Measurements from ENCODE around the gene PNMA8B. TPM values are rescaled to one million over a fixed set of nuclear protein-coding genes. Genes with fewer than 3 reads are reported as not detected.

Gene PNMA8B
- total RNA-seq, 1 donor from 2014 or later, result 0.89 TPM

DNA sequence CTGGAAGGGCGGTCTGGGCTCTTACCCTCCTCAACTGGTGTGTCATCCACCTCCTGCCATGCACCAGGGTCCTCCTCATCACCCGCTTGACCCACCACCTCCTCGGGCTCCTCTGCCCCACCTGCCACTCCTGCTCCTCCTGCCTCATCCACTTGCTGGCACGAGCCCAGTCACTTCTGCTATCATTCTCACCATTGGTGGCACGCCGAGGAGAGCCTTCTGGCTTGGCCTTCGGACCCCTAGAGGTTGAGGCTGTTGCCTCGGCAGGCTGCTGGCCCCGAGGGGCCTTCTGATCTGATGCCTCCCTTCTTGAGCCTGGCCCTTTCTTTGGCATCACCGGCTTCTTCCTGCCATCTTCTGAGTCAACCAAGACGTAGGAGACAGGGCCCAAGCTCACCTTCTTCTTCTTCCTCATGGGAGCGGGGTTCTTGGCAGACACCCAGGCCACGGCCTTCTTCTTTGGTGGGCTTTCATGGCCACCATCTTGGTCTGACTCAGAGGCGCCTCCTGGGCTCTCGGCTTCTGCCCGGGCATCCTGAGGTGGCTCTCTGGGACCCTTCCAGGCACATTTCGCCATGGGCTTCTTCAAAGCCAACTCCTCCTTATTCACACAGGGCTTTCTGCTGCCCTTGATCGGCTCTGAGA is 26.0 kb downstream of the PNMA8B start:
- DNase-seq, result no peak
- intact Hi-C loops (cut with micrococcal nuclease), result no loop called here
- ATAC-seq, result no peak

DNA sequence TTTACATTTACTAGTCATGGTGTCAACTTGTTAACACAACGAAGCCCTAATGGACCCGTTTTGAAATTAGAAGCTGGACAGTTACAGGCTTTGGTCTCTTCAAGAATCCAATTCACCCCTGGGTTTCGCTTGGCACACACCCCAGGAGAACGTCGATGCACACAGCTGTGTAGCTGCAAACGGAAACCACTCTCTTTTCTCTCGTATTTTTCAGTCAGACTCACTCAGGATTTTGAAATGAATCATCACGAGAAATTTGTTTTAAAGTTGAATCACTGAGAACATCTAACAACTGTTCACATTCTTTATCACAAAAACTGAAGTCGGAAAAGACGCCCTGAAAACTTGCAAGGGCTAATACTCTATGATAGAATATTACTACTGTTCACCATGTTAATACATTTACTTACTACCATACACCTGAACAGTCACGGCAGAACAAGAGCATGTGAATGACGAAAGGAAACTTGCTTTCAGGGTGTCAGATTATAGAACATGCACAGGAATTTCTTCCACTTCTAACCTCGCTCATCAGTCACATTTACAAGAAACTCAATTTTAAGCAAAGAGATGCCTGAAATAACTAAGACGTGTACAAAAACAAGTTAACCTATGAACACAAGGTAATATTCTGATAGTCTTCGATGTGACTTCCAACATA is 29.0 kb downstream of the PNMA8B start:
- peak; percentile 64 for DNase-seq
- intact Hi-C loops (cut with micrococcal nuclease), result no loop called here
- peak; percentile 25 for ATAC-seq

DNA sequence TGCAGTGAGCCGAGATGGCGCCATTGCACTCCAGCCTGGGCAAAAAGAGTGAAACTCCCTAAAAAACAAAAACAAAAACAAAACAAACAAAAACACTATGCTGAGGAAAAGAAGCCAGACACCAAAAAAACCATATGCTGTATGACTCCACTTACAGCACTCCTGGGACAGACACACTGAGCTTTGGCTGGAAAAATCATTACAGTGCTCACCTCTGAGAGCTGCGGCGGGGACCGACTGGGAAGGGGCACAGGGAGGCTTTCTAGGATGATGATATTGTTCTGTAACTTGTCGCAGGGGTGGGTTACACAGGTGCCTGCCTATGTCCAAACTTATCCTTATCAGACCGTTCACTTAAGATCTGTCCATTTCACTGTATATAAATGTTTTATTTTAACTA is 32.2 kb downstream of the PNMA8B start:
- intact Hi-C loops (cut with micrococcal nuclease), result no loop called here
- DNase-seq (no peak), ATAC-seq (no peak)

DNA sequence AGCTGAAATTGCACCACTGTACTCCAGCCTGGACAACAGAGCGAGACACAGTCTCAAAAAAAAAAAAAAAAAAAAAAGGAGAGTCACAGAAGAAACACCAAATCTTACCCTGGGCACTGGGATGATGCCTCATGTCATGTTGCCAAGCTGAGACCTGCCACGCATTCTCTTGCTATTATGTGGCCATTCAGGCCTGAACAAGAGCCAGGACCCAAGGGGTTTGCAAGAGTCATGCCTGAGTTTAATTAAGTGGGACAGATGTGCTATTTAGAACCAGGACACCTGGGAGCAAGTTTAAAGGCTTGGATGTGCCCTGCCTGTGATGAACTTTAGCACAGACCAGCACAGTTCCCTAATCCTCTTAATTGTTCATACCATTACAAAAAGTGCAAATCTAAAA is 34.1 kb downstream of the PNMA8B start:
- intact Hi-C loops (cut with micrococcal nuclease), result no loop called here
- DNase-seq (no peak), ATAC-seq (no peak)

DNA sequence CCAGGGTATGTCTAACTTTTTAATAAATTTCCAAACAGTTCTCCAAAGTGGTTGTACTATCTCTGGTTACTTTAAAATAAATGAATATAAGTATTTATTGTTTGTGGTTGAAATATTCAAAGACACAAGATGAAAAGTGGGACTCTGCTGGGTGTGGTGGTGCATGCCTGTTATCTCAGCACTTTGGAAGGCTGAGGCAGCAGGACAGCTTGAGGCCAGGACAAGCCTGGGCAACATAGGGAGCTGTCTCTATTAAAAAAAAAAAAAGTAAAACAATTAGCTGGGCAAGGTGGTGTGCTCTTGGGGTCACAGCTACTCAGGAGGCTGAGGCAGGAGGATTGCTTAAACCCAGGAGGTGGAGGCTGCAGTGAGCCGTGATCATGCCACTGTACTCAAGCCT is 34.7 kb downstream of the PNMA8B start:
- ATAC-seq, result no peak
- intact Hi-C loops (cut with micrococcal nuclease), result no loop called here
- no peak for DNase-seq

DNA sequence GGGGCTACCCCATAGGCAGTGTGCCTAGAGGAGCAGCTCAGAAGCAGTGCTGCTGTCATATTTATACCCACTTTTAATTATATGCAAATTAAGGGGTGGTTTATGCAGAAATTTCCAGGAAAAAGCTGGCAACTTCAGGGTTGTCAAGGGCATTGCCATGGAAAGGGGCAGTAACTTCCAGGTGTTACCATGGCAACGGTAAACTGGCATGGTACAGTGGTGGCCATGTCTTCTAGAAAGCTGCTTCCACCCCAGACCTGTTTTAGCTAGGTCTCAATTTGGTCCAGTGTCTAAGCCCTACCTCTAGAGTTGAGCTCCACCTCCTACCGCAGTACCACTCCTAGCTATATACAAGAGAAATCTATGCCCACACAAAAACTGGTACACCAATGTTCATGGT is 35.6 kb downstream of the PNMA8B start:
- DNase-seq (no peak), ATAC-seq (no peak)
- intact Hi-C loops (cut with micrococcal nuclease), result no loop called here

DNA sequence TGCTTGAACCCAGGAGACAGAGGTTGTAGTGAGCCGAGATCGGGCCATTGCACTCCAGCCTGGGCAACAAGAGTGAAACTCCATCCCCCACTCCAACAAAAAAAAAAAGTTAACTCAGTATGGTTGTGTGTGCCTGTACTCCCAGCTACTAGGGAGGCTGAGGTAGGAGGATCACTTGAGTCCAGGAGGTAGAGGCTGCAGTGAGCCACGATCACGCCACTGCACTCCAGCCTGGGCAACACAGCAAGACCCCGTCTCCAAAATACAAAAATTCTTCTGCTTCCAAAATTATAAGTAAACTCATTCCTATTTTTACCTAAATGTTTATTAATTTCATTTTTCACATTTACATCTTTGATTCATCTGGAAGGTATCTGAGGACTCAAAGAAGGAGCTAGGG is 38.7 kb downstream of the PNMA8B start:
- intact Hi-C loops (cut with micrococcal nuclease), result no loop called here
- ATAC-seq, result no peak
- no peak for DNase-seq

DNA sequence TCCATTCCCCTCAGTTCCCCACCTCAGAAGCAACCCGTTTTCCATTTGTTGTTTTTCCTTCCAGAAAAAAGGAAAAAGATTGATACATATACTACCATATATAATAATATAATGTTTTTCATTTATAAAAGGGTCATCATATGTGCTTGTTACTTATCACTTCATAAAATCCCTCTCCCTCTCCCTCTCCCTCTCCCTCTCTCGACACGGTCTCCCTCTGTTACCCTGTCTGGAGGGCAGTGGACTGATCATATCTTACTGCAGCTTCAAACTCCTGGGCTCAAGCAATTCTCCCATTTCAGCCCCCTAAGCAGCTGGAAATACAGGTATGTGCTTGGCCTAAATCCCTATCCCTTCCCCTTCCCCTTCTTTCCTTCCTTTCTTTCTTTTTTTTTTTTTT is 41.4 kb downstream of the PNMA8B start:
- ATAC-seq, result no peak
- intact Hi-C loops (cut with micrococcal nuclease), result no loop called here
- DNase-seq, result no peak

DNA sequence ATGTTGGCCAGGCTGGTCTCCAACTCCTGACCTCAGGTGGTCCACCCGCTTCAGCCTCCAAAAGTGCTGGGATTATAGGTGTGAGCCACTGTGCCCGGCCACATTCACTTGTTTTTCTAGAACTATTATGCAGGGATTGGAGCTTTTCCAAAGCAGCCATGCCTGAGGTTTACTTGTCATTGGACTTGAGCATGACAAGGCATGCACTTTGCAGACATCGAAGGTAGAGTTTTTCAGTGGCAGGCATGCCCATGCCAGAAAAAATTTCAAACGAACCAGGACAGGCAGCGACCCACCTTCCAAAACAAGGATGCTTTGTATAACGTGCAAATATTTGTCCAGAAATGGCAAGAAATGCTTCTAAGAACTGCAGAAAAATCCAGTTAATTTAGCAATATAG is 42.0 kb downstream of the PNMA8B start:
- DNase-seq, result no peak
- no peak for ATAC-seq
- intact Hi-C loops (cut with micrococcal nuclease), result no loop called here

DNA sequence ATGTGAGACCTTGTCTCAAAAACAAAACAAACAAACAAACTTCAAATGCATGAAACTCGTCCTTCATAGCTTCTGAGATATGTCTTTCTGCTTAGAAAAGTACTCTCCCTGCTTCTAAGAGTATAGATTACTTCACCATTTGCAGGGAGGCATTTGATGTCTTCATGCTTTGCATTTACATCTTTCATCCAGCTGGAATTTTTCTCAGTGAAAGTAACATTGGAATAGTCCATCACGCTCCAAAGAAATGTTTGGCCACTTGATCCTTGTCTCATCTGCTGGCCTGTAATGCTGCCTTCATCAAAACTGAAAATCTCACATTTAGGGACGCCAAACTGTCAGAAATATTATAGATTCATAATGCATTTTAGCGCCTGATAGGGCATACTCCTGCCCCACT is 43.5 kb downstream of the PNMA8B start:
- ATAC-seq (no peak), DNase-seq (no peak)
- intact Hi-C loops (cut with micrococcal nuclease), result no loop called here

GRCh38 chr19:46451352-46451751 is 44.3 kb downstream of the PNMA8B start:
- DNase-seq (no peak), ATAC-seq (peak; percentile 40)
- intact Hi-C loops (cut with micrococcal nuclease), result no loop called here

- no peak for DNase-seq
- intact Hi-C loops (cut with micrococcal nuclease), result no loop called here
- ATAC-seq, result no peak
These were observed 44.9 kb downstream of the PNMA8B start for GRCh38 chr19:46450737-46451136.

GRCh38 chr19:46449228-46449627 is 46.4 kb downstream of the PNMA8B start:
- ATAC-seq (no peak), DNase-seq (no peak)
- intact Hi-C loops (cut with micrococcal nuclease), result no loop called here

DNA sequence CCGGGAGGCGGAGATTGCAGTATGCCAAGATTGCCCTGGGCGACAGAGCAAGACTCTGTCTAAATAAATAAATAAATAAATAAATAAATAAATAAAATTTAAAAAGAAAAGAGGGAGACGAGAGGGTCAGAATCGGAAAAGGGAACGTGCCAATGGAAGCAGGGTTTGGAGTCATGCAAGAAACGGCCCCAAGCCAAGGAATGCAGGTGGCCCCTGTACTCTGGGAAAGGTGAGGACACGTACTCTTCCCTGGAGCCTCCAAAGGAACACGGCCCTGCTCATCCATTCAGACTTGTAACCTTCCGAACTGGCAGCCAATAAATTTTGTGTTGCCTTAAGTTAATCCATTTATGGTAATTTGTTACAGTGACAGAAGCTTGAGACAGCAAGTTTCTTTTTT is 47.1 kb downstream of the PNMA8B start:
- no peak for ATAC-seq
- intact Hi-C loops (cut with micrococcal nuclease), result no loop called here
- DNase-seq, result no peak

DNA sequence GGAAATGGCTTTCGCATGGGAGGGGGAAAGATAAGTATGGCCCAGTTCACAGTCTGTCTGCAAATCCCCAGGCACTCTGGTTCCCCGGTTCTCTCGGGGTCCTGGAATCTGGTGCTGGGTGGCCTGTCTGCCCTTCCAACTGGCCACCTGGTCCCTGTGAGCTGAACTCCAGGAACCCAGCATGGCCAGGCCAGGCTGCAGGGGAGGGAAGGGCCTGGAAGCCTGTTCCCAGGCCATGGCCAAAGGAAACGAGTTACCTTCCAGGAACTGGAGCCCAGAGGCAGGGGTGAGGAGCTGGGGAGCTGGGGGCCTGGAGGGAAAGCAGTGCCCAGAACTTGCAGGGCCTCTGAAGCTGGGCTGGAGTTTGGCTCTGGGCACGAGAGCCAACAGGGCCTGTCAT is 47.8 kb downstream of the PNMA8B start:
- DNase-seq, result peak; percentile 44
- peak; percentile 83 for ATAC-seq
- intact Hi-C loops (cut with micrococcal nuclease), result no loop called here

DNA sequence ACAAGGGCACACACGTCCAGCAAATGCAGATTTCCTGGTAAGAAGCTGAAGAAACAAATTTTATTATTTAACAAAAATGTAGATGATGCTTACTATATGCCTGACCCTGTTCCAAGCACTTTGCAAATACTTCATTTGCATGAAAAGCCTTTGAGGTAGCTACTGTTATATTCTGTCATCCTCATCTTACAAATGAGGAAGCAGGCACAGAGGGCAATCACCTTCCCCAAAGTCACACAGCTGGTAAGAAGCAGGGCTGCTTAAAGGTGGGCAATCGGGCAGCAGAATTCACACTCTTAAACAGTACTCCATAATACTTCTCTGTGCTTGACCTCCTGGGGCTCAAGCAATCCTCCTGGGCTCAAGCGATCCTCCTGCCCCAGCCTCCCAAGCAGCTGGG is 48.7 kb downstream of the PNMA8B start:
- DNase-seq, result no peak
- intact Hi-C loops (cut with micrococcal nuclease), result no loop called here
- no peak for ATAC-seq

DNA sequence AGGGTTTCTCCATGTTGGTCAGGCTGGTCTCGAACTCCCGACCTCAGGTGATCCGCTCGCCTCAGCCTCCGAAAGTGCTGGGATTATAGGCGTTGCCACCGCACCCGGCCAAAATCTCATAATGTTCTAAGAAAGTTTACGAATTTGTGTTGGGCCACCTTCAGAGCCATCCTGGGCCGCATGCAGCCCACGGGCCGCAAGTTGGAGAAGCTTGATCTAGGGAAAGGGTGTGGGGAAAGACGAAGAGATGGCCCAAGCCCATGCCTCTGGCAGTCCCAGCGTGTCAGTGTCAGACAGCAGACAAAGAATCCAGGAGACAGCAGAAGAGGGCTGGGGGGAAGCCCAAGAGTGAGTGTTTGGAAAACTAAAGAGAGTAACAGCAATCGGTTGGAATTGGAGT is 49.6 kb downstream of the PNMA8B start:
- ATAC-seq, result no peak
- DNase-seq, result no peak
- intact Hi-C loops (cut with micrococcal nuclease), result no loop called here

DNA sequence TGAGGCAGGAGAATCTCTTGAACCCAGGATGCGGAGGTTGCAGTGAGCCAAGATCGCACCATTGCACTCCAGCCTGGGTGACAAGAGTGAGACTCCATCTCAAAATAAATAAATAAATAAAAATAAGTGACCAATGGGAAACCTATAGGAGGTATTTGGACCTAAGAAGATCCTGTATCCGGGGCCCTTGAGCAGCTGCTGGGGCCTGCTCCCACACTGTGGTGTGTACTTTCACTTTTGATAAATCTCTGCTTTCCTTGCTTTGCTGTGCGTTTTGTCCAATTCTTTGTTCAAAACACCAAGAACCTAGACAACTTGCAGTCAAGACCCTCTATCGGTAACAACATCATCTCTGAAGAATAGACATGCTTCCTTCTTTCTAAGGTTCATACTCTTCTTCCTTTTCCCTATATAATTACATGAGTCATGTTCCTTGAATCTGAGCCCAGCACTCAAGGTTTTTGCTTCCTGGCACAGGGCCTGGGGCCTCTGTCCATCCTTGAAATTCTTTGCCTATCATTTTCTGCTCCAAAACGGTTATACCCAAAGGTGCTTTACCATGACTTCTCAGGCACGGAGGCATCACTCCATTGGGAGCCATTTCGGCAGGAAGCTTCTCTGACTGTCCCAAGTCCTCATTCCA is 52.7 kb downstream of the PNMA8B start:
- intact Hi-C loops (cut with micrococcal nuclease), result no loop called here
- ATAC-seq, result peak; percentile 33
- DNase-seq, result peak; percentile 43

GRCh38 chr19:46441866-46442265 is 53.8 kb downstream of the PNMA8B start:
- DNase-seq (no peak), ATAC-seq (peak; percentile 43)
- intact Hi-C loops (cut with micrococcal nuclease), result no loop called here
